GM18909 (cell line): ENCODE data around the gene RANBP1.
"Not testable (repeated sequence)": the region's sequence is repeated elsewhere in the genome, so short reads cannot be mapped to it uniquely, and the experiment has no call there.

Experiments
- ATAC-seq: cut with Tn5 transposase; IDR thresholded peaks from one replicate; pipeline ENCODE4 v1.9.1; 2021; ENCODE audit warnings: mild to moderate bottlenecking; ENCODE audit not compliant: unreplicated experiment, poor library complexity

Gene RANBP1

GRCh38 chr22:20115691-20116375 lies at the start of gene RANBP1:
TSS of gene RANBP1 (plus strand) at chr22:20116104. CDS start at chr22:20116185, 81 bp downstream.
- no peak for ATAC-seq

- ATAC-seq, result no peak
Observed at GRCh38 chr22:20066617-20067383, 49.1 kb upstream of the RANBP1 start.

GRCh38 chr22:20067384-20067682 lies 48.6 kb upstream of the RANBP1 start:
- ATAC-seq, result not testable (repeated sequence)

- ATAC-seq, result no peak
Observed at GRCh38 chr22:20068640-20069039, 47.3 kb upstream of the RANBP1 start.

GRCh38 chr22:20069331-20070042 lies 46.4 kb upstream of the RANBP1 start:
- ATAC-seq, result no peak

- ATAC-seq, result no peak
Observed at GRCh38 chr22:20071524-20071972, 44.4 kb upstream of the RANBP1 start.

- ATAC-seq, result no peak
Observed at GRCh38 chr22:20076627-20077172, 39.2 kb upstream of the RANBP1 start.

GRCh38 chr22:20079745-20080444 lies 36.0 kb upstream of the RANBP1 start, which contains the start of gene DGCR8:
TSS of gene DGCR8 (plus strand) at chr22:20080241. CDS start at chr22:20085964, 5,723 bp downstream.
- peak; percentile 79 for ATAC-seq

- peak; percentile 51 for ATAC-seq
Observed at GRCh38 chr22:20080445-20080775, 35.5 kb upstream of the RANBP1 start.

- no peak for ATAC-seq
Observed at GRCh38 chr22:20080776-20081654, 34.9 kb upstream of the RANBP1 start.

- no peak for ATAC-seq
Observed at GRCh38 chr22:20083157-20083890, 32.6 kb upstream of the RANBP1 start.

- ATAC-seq, result no peak
Observed at GRCh38 chr22:20083891-20084546, 31.9 kb upstream of the RANBP1 start.

GRCh38 chr22:20084547-20085413 lies 31.1 kb upstream of the RANBP1 start:
- no peak for ATAC-seq

- ATAC-seq, result no peak
Observed at GRCh38 chr22:20085651-20086050, 30.3 kb upstream of the RANBP1 start.

- no peak for ATAC-seq
Observed at GRCh38 chr22:20086101-20086599, 29.8 kb upstream of the RANBP1 start.

GRCh38 chr22:20086763-20087162 lies 29.1 kb upstream of the RANBP1 start:
- no peak for ATAC-seq
